GM19238 (cell line): ENCODE results near the gene ENOX1.

Experiments
- DNase-seq: peaks from one replicate; pipeline ENCODE4 v3.0.0; 2011; ENCODE audit warnings: low spot score; ENCODE audit not compliant: insufficient read length

The ENOX1 gene

DNA sequence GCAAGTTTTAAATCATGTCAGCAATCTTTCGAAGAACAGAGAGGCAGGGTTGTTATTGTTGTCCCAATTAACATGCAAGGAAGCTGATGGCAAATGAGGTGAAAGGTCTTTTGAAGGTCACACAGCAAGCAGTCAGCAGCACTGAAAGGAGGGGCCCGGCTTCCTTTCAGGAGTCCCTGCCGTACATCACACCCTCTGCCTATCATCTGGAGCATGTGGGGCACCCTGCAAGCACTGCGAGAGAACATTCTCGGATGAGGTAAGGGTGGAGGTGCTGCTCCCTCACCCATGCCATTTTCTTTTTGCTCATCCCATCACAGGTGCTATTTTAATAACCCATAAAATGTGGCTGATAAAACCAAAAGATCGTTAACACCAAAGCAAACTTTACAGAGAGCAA, 111.2 kb downstream of the ENOX1 start:
- DNase-seq, result no peak

DNA sequence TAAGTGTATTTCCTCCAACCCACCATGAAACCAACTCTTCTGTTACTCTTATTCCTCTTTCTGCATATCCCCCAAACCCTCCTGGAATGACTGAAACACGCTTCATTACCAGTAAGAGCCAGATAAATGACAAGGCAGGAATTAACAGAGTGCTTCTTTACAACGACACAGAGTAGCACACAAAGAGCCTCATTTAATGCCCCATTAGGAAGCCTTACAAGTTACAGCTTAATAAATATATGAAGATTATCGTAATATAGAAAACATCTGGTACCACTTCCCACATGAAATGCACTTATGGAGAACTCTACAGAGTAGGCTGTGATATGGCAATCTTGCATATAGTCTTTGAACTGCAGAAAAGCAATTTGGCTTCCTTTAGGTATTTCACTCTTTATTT, 116.8 kb downstream of the ENOX1 start:
- no peak for DNase-seq

DNA sequence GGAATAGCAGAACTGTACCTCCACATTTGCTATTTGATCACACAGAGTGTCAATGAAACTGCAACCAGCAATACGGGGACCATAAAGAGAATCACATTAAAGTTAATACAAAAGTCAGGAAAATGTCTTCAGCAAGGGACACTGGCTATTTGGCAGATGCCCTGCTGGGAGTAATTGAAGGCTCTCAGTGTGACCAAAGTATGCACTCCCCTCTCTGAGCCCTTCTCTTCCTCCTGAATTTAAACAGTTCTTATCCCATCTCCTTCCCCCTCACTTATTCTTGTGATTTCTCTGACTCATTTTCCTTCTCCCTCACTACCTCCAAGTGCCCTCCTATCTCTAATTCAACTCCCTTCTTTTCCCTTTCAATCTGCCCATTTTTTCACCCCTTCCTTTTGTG, 117.7 kb downstream of the ENOX1 start:
- no peak for DNase-seq

DNA sequence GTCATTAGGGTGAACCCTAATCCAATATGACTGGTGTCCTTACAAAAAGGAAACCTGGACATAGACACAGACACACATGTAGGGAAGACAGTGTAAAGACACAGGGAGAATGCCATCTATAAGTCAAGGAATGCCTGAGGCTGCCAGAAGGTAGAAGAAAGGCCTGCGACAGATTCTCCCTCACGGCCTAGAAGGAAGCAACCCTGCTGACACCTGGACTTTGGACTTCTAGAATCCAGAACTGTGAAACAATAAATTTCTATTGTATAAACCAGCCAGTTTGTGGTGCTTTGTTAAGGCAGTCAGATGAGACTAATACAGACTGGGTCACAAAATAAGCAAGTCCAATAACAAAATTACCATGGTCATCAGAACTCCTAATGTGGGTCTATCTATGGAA, 120.4 kb downstream of the ENOX1 start:
- no peak for DNase-seq

DNA sequence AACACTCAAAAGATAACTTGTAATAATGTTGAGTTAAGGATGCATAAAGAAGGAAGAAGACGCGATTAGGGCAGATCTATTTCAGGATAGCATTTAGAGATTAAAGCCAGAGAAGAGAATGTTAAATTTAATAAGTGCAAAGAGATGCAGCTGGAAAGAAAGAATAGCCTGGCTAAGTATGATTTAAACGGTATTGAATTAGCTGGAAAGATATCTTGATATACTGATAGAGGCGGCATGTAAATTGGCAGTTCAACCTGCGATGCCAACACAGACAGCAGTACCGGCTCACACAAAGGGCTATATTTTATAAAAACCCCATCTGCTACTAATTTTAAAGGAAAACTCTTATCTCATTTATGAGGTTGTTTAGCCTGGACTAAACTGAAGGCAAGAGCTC, 121.4 kb downstream of the ENOX1 start:
- DNase-seq, result no peak

DNA sequence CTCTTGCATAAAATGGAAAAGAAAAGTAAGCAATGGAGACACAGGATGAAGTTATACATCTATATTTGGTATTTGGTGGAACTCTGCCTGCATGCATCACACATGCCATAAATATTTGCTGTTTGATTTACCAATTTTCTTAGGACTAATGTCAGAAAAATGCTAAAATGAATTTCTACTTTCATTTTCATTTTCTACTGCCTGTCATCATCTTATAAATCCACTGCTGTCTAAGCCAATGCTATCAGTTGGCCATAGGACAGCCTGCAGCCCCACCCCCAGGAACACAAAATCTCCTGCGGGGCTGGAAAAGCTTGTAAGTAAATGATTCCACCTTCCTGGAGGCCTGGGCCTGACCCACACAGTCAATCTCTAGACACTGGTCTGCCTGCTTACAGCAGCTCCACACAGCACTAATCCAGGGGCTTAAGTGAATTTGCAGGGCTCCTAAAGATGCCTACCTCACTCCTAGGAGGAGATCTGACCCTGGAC, 122.0 kb downstream of the ENOX1 start:
- DNase-seq, result no peak

DNA sequence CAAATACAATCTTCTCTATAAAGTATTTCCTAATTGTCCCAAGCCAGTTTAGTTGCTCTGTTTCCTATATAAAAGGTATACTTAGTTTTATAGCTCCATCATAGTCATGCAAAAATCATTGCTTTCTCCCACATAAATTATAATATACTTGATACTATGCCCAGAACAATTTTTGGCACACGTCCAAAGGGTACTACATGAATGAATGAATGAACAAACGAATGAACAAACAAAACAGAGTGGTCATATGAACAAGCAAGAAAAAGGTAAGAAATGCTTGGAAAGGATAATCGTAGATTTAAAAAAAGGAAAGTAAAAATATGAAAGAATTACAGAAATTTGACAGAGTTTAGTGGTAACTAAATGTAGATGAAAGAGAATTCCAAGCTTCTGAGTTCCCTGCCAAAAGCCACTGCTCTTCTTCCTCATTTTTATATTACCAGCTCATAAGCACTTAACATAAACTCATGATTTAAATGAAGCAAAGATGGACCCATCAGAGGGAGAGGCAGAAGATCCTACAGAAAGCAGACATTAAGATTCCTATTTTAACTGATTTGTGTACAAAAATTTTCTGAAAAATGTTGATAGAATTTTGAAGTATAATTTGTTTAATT, 123.2 kb downstream of the ENOX1 start:
- DNase-seq, result no peak

DNA sequence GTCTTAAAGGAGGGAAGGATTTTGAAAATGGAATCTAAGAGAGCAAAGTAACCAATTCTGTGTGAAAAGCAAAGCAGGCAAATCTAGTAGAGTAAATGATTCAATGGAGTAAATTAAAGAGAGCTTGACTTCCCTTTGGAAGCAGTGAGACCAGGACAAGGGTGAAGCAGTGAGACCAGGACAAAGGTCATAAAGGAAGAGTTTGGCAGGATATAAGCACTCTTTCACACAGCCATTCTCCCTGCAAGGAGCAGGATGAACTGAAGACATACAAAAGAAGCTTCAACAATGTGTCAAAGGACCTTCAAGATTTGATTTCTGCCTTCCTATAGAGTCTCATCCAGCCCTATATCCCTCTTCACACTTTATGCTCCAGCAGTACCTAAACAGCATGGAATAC, 123.8 kb downstream of the ENOX1 start:
- no peak for DNase-seq

DNA sequence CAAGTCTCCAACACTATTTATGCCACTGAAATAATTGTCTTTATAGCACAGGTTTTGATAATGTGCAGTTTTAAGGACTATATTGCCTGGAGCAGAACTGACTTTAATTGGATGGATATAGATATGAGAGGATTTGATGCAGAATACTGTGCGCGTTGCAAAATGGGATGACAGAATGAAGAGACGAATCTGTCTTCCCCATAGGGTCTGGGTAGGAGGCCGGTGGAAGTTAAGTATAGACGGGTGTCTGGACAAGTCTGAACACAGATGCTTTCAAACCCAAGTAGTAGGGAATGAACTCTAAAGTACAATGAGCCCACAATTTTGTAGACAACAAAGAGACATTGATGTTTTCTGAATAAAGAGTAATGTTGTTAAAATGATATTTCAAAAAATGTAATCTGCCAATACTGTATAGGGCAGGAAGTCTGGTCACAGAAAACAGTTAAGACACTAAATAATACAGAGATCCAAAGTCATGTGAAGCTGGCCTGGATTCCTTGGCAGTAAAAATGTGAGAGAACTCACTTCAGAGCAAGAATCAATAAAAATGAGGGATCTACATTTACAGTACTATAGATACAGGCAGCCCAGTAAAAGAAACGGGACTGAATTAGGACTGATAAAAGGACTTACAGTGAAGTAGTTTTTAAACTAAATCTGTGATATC, 125.5 kb downstream of the ENOX1 start:
- no peak for DNase-seq

DNA sequence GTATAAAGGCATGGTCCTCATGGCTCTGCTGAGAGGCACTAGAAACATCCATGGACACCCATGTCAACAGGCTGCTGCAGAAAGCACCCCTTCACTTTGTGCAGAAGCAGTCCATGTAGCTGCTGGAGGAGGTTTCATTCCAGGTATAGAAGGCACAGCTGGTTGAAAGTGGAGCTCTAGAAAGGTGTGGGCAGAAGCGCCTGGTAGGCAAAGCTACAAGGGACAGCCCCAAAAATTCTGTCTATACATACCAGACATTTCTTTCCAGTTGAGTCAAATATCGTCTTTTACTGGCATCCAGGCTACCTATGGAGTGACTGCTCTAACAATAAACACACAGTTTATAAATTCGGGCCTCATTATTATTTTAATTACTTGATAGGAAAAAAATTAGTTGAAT, 129.3 kb downstream of the ENOX1 start:
- no peak for DNase-seq

DNA sequence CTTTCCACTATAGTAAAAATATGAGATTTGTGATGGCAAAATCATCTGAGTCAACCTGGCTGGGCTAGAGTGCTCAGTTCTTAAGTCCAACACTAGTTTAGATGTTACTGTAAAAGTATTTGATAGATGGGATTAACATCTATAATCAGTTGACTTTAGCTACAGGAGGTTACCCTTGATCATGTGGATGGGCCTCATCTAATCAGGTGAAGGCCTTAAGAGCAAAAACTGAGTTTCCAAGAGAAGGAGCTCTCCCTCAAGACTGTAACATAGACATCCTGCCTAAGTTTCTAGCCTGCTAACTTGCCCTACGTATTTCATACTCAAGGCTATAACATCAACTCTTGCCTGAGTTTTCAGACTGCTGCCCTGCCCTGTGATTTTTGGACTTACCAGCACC, 132.8 kb downstream of the ENOX1 start:
- no peak for DNase-seq

DNA sequence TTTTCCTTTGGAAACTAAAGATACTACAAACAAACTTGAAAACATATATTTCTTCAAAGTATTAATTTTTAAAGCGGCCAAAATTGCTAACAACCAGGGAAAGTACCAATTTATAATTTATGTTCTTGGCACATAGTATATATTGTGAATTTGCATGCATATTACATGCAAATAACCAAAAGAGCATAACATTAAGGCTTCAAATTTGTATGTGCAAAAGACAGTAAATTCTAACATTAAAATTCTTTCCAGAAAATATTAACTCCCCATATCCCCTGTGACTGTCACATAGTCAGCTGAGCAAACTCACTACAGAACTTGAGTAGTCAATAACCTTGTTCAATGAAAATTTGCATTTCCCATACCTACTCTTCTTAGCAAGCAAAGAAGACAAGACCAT, 133.4 kb downstream of the ENOX1 start:
- DNase-seq, result no peak

DNA sequence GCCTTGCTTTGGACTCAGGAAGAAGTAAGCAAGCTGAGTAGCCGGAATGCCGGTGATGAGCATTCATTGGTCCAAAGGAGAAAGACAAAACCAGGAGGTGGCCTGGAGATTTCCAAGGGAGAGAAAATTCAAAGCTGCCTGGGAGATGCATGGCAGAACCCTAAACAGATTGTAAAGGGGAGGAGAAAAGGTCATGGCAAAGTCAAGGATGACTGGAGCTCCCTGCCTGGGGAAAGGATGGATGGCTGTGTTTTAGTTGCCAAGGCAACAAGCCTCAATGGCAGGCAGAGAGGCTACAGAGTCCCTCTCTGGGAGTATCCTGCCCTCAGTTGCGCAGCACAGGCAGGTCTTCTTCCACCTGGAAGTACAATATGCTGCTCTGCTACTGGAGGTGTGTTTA, 134.0 kb downstream of the ENOX1 start:
- DNase-seq, result no peak

DNA sequence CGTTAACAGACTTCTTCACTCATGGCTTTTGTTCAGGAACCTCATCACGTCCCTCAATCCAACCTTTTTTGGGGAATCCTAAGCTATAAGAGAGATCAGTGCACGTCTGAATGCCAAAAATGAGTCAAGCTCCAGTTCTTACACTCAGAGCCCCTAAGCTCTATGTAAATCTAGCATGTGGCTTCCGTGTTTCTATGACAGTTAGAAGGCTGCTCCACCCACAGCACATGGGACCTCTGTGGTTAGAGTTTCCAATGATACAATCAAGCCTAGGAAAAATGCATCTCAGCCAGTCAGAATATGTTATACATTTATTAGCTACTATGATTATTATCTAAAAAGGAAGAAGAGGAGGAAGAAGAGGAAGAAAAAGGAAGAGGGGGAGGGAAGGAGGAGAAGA, 135.9 kb downstream of the ENOX1 start:
- DNase-seq, result no peak

DNA sequence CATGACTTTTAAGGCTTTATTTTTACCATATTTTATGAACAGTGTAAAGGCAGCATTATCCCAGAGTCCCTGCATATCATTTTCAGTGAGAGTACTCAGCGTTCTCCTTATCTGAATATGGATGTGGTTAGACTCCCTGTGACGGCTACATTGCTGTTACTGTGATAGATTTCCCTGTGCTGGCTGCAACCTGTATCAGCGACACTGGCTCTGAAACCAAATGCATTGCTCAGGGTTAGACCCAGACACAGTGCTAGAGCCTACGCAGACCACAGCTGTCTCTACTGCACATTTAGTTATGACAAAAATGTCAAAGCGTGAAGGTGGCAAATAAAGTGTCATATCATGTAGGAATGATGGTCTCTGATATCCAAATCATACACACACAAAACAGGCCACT, 138.0 kb downstream of the ENOX1 start:
- no peak for DNase-seq

DNA sequence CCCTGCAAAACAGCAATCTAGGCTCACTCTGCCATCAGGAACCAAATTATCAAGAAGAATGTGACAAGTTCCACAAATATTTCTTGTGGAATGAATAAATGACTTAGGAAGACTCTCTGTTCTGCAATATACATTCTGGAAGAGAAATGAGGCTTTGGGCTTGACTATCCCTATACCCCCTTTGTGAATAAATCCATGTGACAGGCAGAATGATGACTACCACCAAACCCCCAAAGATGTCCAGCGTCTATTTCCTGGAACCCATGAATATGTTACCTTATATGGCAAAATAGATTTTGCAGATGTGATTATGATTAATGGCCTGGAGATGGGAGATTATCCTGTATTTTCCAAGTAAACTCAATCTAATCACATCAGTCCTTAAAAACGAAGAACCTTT, 139.3 kb downstream of the ENOX1 start:
- no peak for DNase-seq

DNA sequence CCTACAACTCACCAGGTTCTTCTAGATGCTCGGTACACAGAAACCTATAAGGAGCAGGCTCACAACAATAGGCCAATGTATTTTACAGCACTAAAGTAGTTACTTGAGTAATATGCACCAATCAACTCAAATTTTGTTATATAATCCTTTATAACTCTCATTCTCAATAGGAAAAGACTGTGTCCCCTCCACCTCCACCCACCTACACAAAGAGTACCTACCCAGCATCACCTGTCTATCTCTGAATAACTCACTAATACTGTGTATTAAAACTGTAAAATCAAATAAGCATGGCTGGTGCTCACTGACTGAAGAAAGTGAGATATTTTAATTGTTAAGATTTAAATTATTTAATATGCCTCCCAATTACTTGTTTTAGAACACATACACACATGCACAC, 146.3 kb downstream of the ENOX1 start:
- DNase-seq, result no peak

DNA sequence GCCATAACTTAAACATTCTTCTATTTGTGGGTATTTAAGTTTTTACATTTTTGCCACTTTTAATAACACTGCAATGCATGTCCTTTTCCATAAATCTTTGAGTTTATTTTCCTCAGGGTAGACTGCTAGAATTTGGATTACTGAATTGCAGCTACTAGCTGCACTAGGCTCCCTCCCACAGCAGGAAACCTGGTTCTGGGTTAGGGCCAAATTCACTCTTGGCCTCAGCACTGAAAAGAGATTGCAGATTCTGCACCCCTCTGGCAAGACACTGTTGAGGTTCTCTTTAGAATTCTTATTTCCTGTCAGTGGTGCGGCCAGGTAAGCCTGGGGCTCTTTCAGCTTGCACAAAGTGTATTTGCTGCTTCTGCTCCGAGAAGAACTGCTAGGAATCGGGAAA, 155.7 kb downstream of the ENOX1 start:
- no peak for DNase-seq

DNA sequence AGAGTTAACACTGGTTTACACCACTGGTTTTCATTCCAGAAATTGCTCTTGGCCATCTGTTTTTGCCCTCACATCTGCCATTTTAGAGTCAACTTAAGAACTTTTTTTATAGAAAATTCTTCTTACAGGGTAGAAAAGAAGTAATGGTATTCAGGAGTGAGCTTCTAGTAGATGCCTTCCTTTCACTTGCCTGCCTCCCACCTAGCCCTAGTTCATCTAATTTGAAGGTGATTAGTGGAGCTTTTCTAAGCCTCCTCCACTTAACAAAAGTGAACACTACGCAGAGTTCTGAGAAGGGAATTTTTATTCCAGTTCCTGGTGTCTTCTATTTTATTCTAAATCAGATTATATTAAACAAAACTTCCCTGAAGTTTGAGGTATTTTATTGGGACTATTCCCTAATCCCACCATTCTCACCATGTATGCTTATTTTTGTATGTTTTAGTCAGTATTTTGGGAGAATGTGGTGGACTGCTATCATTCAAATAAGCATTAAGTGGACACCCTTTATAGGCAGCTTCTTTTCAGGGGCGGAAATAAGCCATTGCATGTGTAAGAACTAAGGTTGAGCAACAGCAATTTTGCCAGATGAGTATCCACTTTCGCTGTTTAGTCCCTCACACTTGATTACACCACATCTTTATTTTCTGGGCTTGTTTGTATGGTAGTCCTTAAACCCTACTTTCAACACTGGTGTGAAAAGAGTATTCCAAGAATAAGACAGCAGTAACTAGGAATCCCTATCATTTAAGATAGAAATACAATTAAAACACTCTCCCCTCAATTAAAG, 156.9 kb downstream of the ENOX1 start:
- DNase-seq, result no peak

DNA sequence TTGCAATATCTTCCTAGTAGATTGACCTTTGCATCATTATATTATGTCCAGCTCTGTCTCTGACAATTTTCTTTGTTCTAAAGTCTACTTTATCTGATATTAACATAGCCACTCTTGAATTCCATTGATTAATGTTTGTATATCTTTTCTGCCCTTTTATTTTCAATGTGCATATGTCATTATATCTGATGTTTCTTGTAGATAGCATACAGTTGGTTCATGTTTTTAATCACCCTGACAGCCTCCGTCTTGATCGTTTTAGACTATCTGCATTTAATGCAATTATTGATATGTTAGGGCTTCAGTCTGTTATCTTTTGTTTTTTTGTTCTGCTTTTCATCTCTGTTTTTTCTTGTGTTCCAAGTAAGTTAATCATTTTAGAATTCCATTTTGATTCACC, 159.8 kb downstream of the ENOX1 start:
- DNase-seq, result no peak

DNA sequence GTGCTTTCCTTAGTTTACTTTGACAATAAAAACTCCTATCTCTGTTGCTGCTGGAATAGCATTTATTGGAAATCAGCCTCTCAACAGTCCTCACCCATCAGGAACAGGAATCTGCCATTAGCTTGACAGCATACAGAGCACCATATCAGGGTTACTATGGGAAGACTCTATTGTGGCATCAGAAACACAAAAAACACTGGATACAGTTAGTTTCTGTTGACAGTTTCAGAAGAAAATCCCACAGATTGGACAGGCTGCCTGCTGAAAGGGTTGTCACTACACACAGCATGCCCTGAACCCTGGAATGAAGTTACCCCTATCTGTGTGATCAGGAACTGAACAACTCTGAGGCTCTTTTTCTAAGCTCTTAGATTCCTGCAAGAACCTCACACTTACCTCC, 172.7 kb downstream of the ENOX1 start:
- no peak for DNase-seq
